Nucleus accumbens (tissue), 56 donors: ENCODE results near the gene UBXN2A.
A peak's percentile ranks its signal among the peaks of the same experiment; 100 is the strongest.
"Not testable (repeated sequence)": the region's sequence is repeated elsewhere in the genome, so short reads cannot be mapped to it uniquely, and the experiment has no call there.

Source experiments
- DNase-seq, 56 donors: peaks; one replicate each; lab custom pipeline; 2025; lab: John Stamatoyannopoulos, UW

Gene UBXN2A

DNA sequence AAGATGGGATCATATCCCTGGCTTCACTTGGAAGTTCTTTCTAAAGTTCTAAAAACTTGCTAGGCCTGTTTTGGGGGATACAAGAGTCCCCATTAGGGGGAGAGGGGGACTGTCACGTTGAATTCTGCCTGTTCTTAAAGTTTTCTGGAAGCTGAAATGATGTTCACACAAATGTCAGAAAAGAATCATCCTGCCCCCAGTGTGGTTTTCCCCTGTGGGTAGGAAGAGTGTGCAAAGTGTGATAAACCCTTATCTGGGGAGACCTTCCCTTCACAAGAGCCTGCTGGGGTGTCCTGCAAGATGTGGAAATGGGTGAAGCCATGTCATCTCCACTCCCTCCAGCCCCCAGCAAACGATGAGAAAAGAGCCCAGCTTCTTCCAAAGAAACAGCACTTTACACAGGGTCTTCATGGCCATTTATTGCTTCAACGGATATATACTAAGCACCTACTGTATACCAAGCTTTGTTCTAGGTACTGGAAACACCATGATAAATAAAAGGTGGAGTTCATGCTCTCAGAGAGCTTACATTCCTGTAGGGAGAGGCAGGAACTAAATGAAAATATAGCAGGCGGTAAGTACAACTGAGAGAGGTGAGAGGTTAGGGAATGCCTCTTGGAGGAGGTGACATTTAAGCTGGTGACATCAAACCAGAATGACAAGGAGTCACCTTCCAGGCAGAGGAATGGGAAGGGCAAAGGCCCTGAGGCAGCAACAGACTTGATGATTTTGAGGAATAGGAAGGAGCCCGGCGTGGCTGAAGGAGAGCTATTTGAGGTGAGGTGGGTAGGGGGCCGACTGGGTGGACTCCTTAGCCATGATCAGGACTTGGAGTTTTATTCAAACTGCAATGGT, 71.2 kb downstream of the UBXN2A start:
- DNase-seq = no peak

DNA sequence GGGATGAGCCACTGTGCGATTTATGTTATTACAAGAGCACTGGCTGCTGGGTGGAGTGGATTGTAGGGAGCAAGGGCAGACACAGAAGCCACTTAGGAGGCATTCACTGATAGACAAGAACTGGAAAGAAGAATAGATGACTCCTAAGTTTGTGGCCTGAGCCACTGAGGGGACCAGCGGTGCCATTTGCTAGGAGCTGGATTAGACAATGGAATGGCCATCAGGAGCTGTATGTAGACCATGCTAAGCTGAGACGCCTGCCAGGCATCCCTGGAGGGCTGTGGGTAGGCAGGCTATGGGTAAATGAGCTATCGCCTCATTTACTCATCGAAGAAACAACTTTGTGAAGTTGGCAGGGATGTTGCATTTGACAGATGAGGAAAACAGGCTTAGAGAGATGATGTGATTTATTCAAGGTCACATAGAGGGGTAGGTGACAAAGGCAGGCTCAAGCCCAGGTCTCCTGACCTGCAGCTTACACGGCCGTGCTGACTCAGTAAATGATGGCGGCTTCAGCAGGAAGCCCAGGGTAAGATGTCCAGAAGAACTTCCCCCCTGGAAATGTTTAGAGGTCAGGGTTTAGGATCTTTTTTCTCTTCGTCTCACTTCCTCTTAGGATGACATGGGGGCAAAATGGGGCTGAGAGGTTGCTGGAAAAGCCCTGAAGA, 72.4 kb downstream of the UBXN2A start:
- no peak for DNase-seq

GRCh38 chr2:24014902-24015301, 74.6 kb downstream of the UBXN2A start:
- not testable (repeated sequence) for DNase-seq

DNA sequence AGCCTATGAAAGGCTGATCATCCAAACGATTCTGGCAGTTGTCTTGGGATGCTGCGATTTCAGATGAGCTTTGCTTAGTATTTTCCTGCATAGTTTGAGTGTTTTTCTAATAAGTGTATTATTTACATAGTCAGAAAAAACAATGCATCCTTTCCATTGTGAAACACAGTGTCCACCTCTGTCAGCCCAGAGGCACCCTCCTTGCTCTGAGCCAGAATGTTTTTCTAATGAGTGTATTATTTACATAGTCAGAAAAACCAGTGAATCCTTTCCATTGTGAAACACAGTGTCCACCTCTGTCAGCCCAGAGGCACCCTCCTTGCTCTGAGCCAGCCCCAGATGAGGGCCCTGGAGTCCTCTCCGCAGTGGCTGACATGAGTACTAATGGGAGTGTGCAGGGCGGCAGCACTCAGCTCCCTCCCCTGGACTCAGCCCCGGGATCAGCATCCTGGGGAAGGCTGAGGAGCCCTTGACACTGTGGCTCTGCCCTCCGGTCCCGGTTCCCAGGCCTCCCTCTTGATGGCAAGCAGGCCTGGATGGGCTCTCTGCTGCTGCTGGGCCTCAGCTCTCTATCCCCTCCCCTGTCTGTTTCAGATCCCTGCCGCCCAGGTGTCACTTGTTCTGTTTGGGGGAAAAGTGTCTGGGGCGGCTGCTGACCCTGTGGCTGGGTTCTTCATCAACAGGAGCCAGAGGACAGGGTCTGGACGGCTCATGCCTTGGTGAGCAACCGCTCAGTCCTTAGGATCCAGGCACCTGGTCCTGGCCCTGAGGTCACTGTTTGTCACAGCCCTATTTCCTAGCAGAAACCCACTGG, 75.5 kb downstream of the UBXN2A start:
- DNase-seq = no peak

GRCh38 chr2:24016376-24016761, 76.1 kb downstream of the UBXN2A start:
- DNase-seq = no peak

- no peak for DNase-seq
Measured at GRCh38 chr2:24016853-24017703, 76.8 kb downstream of the UBXN2A start.

DNA sequence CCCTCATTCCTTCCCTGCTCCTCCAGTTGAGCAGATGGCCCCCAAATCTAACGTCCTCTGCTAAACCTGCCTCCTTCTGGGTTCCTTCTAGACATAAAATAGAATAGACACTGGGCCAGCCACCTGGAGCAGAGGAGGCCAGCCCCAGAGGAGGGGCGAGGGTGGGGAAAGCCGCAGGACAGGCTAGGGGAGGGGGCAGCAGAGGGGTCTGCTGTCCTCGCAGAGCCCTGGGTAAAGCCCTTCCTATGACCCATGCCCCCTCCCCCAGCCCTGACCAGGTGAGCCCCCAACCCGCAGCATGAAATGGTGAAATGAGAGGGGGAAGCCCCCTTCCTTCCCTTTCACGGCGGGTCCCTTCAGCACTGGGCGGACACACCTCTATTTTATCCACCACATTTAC, 77.4 kb downstream of the UBXN2A start:
- DNase-seq = no peak

DNA sequence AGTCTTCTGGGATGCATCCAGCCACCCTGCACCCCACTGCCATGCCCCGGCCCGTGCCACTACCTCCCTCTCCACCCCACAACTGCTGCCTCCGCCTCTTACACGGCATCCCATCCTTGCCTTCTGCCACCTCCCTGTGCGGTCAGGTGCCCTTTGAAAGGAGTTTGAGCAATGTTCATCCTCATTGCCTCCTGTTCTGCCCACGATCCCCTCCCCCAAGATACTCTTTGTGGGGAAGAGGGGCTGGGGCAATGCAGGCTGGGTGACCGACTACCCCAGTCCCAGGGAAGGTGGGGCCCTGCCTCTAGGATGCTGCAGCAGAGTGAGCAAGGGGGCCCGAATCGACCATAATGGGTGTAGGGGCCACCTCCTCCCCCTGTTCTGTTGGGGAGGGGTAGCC, 78.0 kb downstream of the UBXN2A start:
- no peak for DNase-seq

DNA sequence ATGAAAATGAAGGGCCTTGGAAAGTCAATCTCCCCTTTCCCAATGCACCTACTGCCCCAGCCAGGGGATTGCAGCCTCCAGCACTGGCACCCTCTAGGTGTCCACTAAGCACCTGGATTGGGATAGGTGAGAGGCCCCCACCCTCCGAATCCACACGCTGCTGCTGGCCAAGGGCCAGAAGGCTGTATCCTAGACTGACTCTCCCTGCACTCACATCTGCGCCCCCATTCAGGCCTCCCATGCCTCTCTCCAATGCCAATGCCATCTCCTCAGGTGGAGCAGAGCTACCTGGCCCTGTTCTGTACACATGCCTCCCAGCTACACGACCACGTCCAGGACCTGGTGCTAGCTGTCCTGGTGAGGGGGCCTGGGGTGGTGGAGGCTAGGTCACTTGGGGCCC, 79.5 kb downstream of the UBXN2A start:
- no peak for DNase-seq

GRCh38 chr2:24020244-24020643, 80.0 kb downstream of the UBXN2A start:
- DNase-seq = no peak

GRCh38 chr2:24021122-24021998, 81.1 kb downstream of the UBXN2A start:
- no peak for DNase-seq

DNA sequence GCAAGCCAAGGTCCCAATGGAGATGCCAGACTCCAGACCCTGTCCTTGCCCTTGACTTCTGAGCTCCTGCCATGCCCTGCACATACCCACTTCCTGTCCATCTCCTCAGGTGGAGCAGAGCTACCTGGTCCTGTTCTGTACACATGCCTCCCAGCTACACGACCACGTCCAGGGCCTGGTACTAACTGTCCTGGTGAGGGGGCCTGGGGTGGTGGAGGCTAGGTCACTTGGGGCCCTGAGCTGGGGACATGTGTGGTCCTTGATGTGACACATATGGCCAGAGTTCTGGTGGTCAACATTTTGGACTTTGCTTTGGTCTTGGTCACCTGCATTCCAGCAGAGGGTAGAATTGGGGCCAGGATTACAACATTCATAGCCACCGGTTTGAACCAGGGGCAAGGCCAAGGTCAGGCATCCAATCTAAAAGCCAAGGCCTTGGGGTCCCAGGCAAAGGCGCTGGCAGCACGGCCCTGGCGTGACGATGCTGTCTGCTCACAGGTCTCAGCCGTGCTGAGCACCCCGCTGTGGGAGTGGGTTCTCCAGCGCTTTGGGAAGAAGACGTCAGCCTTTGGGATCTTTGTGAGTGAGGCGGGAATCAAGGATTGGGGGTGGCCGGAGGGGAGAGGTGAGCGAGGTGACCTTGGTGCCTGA, 82.2 kb downstream of the UBXN2A start:
- no peak for DNase-seq

DNA sequence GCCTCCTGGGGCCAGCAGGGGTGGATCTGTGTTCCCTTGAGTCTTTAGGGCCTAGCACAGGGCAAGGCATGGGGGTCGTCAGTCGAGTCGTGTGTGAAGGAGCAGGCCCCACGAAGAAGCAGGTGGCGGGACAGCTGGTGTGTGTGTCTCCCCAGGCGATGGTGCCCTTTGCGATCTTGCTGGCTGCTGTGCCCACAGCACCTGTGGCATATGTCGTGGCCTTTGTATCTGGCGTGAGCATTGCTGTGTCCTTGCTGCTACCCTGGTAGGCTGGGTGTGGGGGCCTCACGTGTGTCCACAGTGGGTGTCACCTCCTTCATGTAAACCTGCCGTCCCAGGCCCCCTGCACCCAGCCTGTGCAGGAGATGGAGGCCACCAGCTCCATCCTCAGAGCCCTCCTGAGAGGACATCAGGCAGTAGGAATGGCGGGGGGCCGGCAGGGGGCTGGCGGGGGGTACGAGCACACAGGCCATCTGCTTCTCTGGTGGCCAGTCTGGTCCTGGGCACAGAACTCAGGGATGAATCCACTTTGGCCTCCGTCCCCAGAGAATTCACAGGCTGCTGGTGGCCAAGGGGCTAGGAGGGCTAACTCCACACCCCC, 82.8 kb downstream of the UBXN2A start:
- DNase-seq = no peak

GRCh38 chr2:24024018-24024417, 83.8 kb downstream of the UBXN2A start:
- DNase-seq = peak in 12 of 56 donors; percentile 10 to 58 (median 23)

DNA sequence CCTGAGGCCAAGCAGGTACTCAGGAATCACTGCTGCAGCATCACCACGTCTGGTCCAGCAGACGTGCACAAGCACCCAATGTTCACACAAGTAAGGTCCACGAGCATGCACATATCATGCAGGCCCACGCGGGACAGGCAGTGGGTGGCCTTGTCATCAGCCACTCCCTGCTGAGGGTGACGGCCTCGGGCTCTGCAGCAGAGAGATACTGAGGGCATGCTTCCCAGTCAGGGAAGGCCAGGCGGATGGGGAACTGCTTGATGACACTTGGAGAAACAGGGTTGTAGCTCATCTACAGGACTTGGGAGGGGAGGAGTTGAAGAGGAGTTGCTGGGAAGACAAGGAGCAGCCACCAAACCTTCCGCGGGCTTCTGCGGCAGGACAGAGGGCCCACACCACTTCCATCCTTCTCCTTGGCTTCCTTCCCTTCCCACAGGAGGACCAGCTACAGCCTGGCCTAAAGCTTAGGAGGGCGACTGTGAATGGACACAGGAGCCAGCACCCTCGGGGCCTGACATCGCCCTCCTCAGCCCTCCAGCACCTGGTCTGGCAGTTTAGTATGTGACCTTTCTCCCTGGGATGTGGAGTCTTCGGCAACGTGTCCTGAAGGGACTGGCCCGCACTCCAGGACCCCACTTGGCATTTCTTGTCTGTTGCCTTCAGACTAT, 84.9 kb downstream of the UBXN2A start:
- no peak for DNase-seq

- DNase-seq = peak in 16 of 56 donors; percentile 9 to 71 (median 27)
Measured at GRCh38 chr2:24026233-24026632, 86.0 kb downstream of the UBXN2A start.

GRCh38 chr2:24038786-24039499, 98.7 kb downstream of the UBXN2A start:
- DNase-seq = no peak
